ENCODE measurements around the gene PTPRK.

The PTPRK gene

DNA sequence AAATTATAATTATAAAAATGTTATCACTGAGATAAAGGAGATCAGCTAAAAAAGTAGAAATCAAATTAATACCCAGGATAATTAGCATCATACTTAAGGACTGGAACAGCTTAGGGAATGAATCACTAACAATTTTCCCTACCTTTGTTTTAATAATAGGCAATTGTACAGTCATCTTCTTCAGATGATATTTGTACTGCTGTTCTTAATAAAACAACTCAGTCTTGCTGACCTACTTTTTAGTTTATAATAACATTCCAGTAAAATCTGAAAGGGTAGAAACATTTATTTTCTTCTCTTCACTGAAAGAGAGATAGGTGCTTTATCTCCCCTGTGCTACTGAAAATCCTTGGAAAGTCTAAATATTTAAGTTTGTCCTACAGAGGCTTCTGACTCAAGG lies 348.3 kb downstream of the PTPRK start:
- no peaks in the 10 kb centered on the region for H3K4me1 Mint-ChIP-seq (ENCODE audit: low read depth)
- no peaks in the 10 kb centered on the region for H3K9me3 Mint-ChIP-seq (ENCODE audit: low read depth)
- no peak overlapping the region for H3K27ac Mint-ChIP-seq
- no peaks in the 10 kb centered on the region for H3K36me3 Mint-ChIP-seq
- no peaks in the 10 kb centered on the region for H3K27me3 Mint-ChIP-seq
- H3K4me3 Mint-ChIP-seq: no peak overlapping the region

DNA sequence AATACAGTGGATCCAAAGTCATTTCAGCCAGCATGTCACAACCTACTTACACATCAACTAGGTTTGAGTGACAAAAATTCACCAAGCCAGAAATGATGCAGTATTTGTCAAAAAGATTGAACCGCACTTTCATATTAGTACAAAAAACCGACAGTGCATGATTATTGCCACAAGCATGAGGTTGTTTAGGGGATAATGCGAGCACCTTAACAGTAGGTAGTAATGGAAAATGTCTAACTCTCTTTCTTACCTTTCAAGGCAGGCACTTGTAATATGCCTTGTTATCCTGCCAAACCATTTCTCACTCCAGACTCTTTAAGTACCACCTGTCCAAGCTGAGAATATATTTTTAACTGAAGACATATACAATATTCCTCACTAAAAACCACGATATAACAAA lies 349.2 kb downstream of the PTPRK start:
- H3K27me3 Mint-ChIP-seq: no peaks in the 10 kb centered on the region
- no peaks in the 10 kb centered on the region for H3K4me1 Mint-ChIP-seq (ENCODE audit: low read depth)
- H3K36me3 Mint-ChIP-seq: no peaks in the 10 kb centered on the region
- H3K9me3 Mint-ChIP-seq (ENCODE audit: low read depth): no peaks in the 10 kb centered on the region
- H3K27ac Mint-ChIP-seq: no peak overlapping the region
- no peak overlapping the region for H3K4me3 Mint-ChIP-seq

DNA sequence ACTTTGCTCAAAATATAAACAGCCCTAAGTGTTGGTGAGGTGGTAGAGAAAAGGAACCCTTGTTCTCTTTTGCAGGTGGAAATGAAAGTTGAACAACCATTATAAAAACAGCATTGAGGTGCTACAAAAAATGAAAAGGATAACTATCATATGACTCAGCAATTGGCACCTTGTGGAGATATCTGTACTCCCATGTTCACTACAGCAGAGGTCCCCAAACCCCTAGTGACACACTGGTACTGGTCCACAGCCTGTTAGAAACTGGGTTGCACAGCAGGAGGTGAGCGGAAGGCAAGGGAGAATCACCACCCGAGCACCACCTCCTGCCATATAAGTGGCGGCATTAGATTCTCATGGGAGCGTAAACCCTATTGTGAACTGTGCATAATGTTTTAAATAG lies 352.2 kb downstream of the PTPRK start:
- no peak overlapping the region for H3K4me3 Mint-ChIP-seq
- H3K4me1 Mint-ChIP-seq (ENCODE audit: low read depth): no peaks in the 10 kb centered on the region
- H3K9me3 Mint-ChIP-seq (ENCODE audit: low read depth): no peaks in the 10 kb centered on the region
- H3K27ac Mint-ChIP-seq: no peak overlapping the region
- H3K27me3 Mint-ChIP-seq: no peaks in the 10 kb centered on the region
- H3K36me3 Mint-ChIP-seq: no peaks in the 10 kb centered on the region

DNA sequence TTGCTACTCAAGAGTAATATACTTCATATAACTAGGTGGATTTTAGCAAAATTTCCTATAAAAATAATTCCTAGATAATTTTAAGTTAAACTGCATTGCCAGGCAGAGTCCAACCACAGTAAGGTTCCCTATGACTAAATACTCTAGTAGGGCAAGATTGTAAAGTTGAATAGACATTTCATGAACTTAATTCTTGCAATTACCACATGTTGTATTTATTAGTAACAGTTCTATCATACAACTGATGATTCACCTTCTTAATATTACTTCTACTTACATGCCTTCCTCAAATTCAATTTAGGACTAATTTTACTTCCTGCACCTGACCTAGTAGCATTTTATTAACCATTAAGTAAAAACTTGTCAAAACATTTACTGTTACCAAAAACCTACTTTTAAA lies 352.8 kb downstream of the PTPRK start:
- H3K4me1 Mint-ChIP-seq (ENCODE audit: low read depth): no peaks in the 10 kb centered on the region
- no peak overlapping the region for H3K4me3 Mint-ChIP-seq
- no peak overlapping the region for H3K27ac Mint-ChIP-seq
- H3K9me3 Mint-ChIP-seq (ENCODE audit: low read depth): no peaks in the 10 kb centered on the region
- no peaks in the 10 kb centered on the region for H3K36me3 Mint-ChIP-seq
- no peaks in the 10 kb centered on the region for H3K27me3 Mint-ChIP-seq

DNA sequence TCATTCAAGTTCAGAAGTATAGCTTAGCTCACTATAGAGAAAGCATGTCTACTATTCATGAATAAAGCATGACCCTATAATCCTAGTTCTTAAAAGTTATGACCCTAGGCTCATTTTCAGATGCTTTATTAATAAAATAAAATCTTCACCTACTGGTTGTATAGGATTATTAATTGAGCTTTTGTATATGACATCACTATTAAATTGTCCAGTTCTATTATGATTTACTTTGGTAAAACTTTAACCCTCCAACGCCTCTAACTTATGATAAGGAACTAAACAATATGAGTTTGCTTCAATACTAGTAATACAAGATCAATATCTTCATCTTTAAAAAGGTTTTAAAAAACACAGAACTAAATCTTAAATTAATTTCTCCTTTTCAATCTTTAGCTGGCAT lies 356.1 kb downstream of the PTPRK start:
- H3K4me1 Mint-ChIP-seq (ENCODE audit: low read depth): no peaks in the 10 kb centered on the region
- H3K4me3 Mint-ChIP-seq: no peak overlapping the region
- no peaks in the 10 kb centered on the region for H3K9me3 Mint-ChIP-seq (ENCODE audit: low read depth)
- H3K27ac Mint-ChIP-seq: no peak overlapping the region
- no peaks in the 10 kb centered on the region for H3K27me3 Mint-ChIP-seq
- H3K36me3 Mint-ChIP-seq: no peaks in the 10 kb centered on the region

DNA sequence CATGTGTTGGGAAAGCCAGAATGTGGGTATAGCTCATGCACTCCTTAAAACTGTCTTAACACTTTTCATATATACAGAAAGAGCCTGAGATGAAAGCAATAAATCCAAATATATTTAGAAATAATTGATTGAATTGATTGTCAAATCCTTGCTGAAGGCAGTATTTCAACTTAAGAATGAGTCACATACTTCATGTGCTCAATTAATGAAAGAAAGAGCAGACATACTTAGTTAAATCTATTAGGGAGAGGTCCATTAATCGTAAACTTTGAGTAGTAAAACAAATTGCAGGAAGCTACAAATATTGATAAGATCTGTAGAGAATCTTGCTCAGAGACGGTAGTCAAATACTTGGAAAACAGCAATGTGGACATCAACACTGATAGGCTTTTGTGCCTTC lies 358.0 kb downstream of the PTPRK start:
- Mint-ChIP-seq H3K4me3 (no peak overlapping the region), H3K9me3 (ENCODE audit: low read depth) (no peaks in the 10 kb centered on the region), H3K27me3 (no peaks in the 10 kb centered on the region), H3K27ac (no peak overlapping the region), H3K4me1 (ENCODE audit: low read depth) (no peaks in the 10 kb centered on the region), H3K36me3 (no peaks in the 10 kb centered on the region)

DNA sequence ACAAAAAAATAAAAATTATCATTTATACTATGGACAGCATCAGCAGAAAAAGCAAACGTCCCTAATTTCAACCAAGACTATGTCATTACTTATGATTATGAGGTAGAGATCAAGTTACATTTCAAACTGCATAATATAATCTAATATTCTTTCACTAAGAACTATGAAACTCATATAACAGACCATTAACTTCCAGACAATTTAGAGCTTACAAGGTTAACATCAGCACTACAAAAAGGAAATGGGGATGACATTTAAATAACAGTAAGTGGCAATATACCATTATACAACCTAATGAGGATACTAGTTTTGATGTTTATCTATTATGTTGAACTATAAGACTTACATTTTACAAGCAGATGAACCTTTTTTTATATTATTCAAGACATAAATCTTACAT lies 358.6 kb downstream of the PTPRK start:
- H3K36me3 Mint-ChIP-seq: no peaks in the 10 kb centered on the region
- no peaks in the 10 kb centered on the region for H3K9me3 Mint-ChIP-seq (ENCODE audit: low read depth)
- H3K27ac Mint-ChIP-seq: no peak overlapping the region
- H3K4me3 Mint-ChIP-seq: no peak overlapping the region
- no peaks in the 10 kb centered on the region for H3K27me3 Mint-ChIP-seq
- H3K4me1 Mint-ChIP-seq (ENCODE audit: low read depth): no peaks in the 10 kb centered on the region

DNA sequence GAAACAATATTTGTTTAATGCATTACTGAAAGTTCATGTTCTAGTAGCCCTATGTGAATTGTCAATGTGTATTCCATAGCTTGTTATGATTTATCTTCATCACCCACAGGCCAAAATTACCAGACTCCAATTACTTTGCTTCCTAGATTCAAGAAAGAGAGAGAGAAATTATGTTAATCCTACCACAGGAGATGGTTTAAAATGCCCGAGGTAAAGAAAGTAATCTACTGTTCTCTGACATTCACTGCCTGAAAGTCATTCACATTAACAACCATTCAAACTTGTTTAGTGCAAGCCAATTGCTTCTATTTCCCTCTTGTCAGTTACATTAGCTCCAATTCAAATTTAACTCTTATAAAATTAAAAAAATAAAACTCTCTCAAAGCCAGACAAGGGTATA lies 359.1 kb downstream of the PTPRK start:
- Mint-ChIP-seq H3K9me3 (ENCODE audit: low read depth) (peaks cover 1% of the 10 kb centered on the region), H3K27me3 (no peaks in the 10 kb centered on the region), H3K4me3 (no peak overlapping the region), H3K36me3 (no peaks in the 10 kb centered on the region), H3K27ac (no peak overlapping the region), H3K4me1 (ENCODE audit: low read depth) (peaks cover 1% of the 10 kb centered on the region)

DNA sequence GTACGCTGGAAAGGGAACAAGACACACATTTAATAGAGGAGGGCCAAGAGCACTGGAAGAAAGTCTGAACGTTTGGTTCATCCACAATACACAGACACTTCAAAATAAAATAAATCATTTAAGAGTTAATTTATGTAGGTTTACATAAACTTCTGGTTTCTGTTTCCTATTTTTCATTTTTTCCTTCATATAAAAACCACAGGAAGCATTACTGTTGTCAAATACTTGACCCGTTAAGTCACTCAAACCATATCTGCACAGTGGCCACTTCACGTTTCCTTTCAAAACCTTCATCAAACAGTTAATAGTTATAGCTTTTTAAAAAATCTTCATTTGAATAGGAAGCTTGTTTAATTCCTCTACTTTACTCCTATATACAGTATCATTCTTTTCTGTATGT lies 361.9 kb downstream of the PTPRK start:
- no peak overlapping the region for H3K4me3 Mint-ChIP-seq
- H3K27me3 Mint-ChIP-seq: no peaks in the 10 kb centered on the region
- H3K9me3 Mint-ChIP-seq (ENCODE audit: low read depth): peaks cover 3% of the 10 kb centered on the region
- H3K4me1 Mint-ChIP-seq (ENCODE audit: low read depth): peaks cover 1% of the 10 kb centered on the region
- H3K36me3 Mint-ChIP-seq: no peaks in the 10 kb centered on the region
- H3K27ac Mint-ChIP-seq: no peak overlapping the region

DNA sequence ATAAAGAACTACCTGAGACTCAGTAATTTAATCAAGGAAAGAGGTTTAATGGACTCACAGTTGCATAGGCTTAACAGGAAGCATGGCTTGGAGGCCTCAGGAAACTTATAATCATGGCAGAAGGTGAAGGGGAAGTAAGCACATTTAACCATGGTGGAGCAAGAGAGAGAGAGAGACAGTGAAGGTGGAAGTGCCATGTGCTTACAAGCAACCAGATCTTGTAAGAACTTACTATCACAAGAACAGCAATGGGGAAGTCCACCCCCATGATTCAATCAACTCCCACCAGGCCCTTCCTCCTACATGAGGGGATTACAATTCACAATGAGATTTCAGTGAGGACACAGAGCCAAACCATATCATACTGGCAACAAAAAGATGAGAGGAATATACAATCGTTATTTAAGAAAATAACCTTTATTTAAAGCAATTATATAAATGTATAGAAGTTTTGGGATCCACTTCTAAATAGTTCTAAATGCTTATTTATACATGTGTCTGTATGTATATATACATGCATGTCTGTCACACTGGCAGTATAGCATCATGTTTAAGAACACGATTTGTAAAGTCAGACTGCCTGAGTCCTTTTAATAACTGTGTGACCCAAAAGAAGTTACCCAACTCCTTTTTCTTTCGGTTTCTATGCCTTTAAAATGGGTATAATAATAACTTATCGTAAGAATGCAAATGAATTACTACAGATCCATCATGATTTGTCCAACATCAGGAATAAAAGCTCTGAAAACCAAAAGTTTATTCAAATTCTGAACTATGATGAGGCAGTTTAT lies 363.9 kb downstream of the PTPRK start:
- H3K9me3 Mint-ChIP-seq (ENCODE audit: low read depth): peaks cover 3% of the 10 kb centered on the region
- H3K27ac Mint-ChIP-seq: no peak overlapping the region
- H3K4me1 Mint-ChIP-seq (ENCODE audit: low read depth): peaks cover 1% of the 10 kb centered on the region
- no peak overlapping the region for H3K4me3 Mint-ChIP-seq
- H3K36me3 Mint-ChIP-seq: no peaks in the 10 kb centered on the region
- no peaks in the 10 kb centered on the region for H3K27me3 Mint-ChIP-seq

DNA sequence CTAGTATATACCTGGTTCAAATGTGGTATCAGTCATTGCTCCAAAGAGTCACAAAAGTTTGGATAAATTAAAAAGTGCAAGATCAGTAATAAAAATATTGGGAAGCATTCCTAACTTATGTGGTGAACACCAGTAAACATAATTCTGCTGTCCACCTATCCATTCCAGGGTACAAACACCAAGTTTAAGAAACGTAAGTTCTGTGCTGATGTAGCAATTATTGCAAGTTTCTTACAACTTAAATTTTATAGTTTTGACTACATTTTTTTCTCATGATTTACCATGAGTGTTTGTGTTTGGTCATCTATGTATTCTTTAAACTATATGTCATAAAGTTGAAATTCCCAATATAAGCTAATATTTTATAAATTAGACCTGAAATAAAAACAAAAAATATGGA lies 364.6 kb downstream of the PTPRK start:
- H3K27me3 Mint-ChIP-seq: no peaks in the 10 kb centered on the region
- H3K27ac Mint-ChIP-seq: no peak overlapping the region
- no peak overlapping the region for H3K4me3 Mint-ChIP-seq
- peaks cover 1% of the 10 kb centered on the region for H3K4me1 Mint-ChIP-seq (ENCODE audit: low read depth)
- peaks cover 3% of the 10 kb centered on the region for H3K9me3 Mint-ChIP-seq (ENCODE audit: low read depth)
- no peaks in the 10 kb centered on the region for H3K36me3 Mint-ChIP-seq

DNA sequence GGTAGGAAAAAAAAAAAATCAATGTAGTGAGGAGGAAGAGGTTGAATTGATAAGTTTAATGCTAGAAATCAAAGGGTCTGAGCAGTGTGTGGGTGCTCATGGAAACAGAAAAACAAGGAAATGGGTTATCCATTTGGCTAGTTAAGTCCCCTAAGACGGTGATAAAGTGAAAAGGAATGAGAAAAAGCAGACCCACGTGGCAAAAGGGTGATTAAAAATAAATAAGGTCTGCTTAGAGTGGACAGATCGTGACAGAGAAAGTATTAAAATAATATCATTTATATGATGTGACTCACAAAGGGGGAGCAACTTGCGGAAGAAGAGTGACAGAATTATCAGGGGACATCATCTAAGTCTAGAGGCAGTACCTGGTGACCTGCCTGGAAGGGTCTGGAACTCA lies 367.8 kb downstream of the PTPRK start:
- Mint-ChIP-seq H3K27me3 (no peaks in the 10 kb centered on the region), H3K9me3 (ENCODE audit: low read depth) (peaks cover 3% of the 10 kb centered on the region), H3K27ac (no peak overlapping the region), H3K4me1 (ENCODE audit: low read depth) (peaks cover 1% of the 10 kb centered on the region), H3K36me3 (peaks cover 2% of the 10 kb centered on the region), H3K4me3 (no peak overlapping the region)

DNA sequence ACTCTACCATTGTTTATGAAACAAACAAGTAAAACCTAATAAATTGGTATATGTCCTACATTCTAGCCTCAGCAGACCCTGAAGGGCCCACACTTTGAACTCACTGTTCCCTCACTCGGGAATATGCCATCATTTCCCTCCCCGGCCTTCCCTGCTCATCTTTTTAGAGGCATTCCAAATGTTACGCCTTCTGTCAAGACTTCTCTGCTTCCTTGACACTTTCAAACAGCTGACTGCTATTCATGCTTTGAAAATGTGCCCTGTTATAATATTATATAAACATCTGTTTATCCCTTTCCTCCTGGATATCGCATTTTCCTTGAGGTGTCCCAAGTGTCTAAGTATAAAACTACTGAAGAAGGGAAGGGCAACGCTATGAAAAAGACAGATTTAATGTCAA lies 370.0 kb downstream of the PTPRK start:
- H3K4me1 Mint-ChIP-seq (ENCODE audit: low read depth): no peaks in the 10 kb centered on the region
- no peaks in the 10 kb centered on the region for H3K27me3 Mint-ChIP-seq
- H3K27ac Mint-ChIP-seq: no peak overlapping the region
- no peaks in the 10 kb centered on the region for H3K9me3 Mint-ChIP-seq (ENCODE audit: low read depth)
- H3K36me3 Mint-ChIP-seq: peaks cover 2% of the 10 kb centered on the region
- no peak overlapping the region for H3K4me3 Mint-ChIP-seq

DNA sequence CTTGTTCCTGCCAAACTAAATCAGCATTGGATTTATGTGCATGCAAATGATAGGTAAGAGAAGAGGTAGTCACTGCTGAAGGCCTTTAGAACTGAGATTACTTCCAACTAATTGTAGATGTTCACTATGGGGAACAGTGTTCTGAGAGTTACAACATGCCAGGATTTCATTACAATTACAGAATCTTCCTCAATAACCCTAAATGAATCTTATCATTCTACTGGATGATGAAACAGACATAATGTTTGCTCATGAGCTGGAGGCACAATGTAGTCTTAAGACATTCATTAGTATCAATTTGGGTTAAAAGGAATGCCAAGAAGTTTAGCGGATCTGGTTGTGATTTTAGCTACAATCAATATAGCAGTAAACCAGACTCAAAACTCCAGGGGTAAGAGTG lies 370.6 kb downstream of the PTPRK start:
- Mint-ChIP-seq H3K4me3 (no peak overlapping the region), H3K36me3 (peaks cover 2% of the 10 kb centered on the region)

DNA sequence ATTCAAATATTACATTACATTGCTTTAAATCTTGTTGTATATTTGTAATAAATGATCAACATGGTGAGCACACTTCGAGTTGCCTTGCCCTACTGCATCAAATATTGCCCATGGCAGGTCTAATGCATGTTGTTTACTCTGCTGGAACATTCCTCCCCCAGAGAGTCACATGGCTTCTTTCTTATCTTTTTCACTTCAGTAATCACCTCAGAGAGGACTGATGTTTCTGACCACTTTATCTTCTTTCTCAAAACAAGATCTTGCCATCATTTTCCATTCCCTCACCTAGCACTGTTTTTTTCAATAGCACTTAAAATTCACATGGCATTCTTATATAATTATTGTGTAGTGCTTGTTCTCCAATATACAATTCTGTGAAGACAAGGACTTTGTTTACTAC lies 376.1 kb downstream of the PTPRK start:
- H3K27ac Mint-ChIP-seq: no peak overlapping the region
- H3K27me3 Mint-ChIP-seq: no peaks in the 10 kb centered on the region
- peaks cover 16% of the 10 kb centered on the region for H3K4me1 Mint-ChIP-seq (ENCODE audit: low read depth)
- H3K9me3 Mint-ChIP-seq (ENCODE audit: low read depth): no peaks in the 10 kb centered on the region
- peaks cover 8% of the 10 kb centered on the region for H3K36me3 Mint-ChIP-seq
- no peak overlapping the region for H3K4me3 Mint-ChIP-seq

More for the DNA sequence above, 370.6 kb downstream of the PTPRK start:
- H3K27ac Mint-ChIP-seq: no peak overlapping the region
- H3K9me3 Mint-ChIP-seq (ENCODE audit: low read depth): no peaks in the 10 kb centered on the region
- peaks cover 4% of the 10 kb centered on the region for H3K4me1 Mint-ChIP-seq (ENCODE audit: low read depth)
- H3K27me3 Mint-ChIP-seq: no peaks in the 10 kb centered on the region

DNA sequence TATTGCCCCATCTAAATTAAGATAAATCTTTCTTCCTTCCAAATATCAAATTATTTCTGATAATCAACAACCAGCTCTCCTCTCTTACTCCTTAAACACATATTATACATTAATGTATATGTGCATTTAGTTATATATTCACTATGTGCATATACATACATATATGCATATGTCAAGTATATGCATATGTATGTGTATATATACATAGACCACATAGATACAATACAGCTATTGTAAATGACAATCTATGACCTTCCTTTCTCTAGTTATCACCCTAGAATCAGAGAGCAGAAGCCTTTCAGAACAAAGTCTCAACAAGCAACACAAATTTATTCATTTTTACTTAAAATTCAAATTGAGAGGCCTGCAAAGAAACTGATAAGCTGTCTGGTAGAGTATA lies 378.5 kb downstream of the PTPRK start:
- Mint-ChIP-seq H3K36me3 (peaks cover 8% of the 10 kb centered on the region), H3K27ac (no peak overlapping the region), H3K4me3 (no peak overlapping the region), H3K4me1 (ENCODE audit: low read depth) (peaks cover 19% of the 10 kb centered on the region), H3K9me3 (ENCODE audit: low read depth) (no peaks in the 10 kb centered on the region), H3K27me3 (no peaks in the 10 kb centered on the region)
